OCI-LY1 (cell line): ENCODE measurements around the gene CREB5.

Experiments
- H2AFZ ChIP-seq: fragments of 200-600 bp; sonication (generic), shearing (Covaris generic); 2 replicates; pipeline ENCODE4 v1.6.0; 2014; ENCODE audit warnings: antibody characterized with exemption, mild to moderate bottlenecking, low read length
- H3F3A ChIP-seq: fragments of 200-600 bp; sonication (generic), shearing (Covaris generic); 2 replicates; pipeline ENCODE4 v1.6.0; 2014; ENCODE audit warnings: mild to moderate bottlenecking, antibody characterized with exemption, low read length, moderate library complexity; ENCODE audit not compliant: insufficient read depth
- H3K27ac ChIP-seq: fragments of 200-600 bp; sonication (generic); 2 replicates; pipeline ENCODE4 v1.5.1; 2014; ENCODE audit warnings: low read length, mixed run types, mild to moderate bottlenecking, low read depth; ENCODE audit not compliant: poor library complexity, severe bottlenecking
- H3K27me3 ChIP-seq: fragments of 200-600 bp; sonication (generic); 2 replicates; pipeline ENCODE4 v1.6.0; 2014; ENCODE audit warnings: antibody characterized with exemption, mild to moderate bottlenecking, low read length, moderate library complexity; ENCODE audit not compliant: insufficient read depth
- H3K36me3 ChIP-seq: fragments of 200-600 bp; sonication (generic); 2 replicates; pipeline ENCODE4 v1.6.1; 2014; ENCODE audit warnings: mild to moderate bottlenecking, antibody characterized with exemption, low read length, moderate library complexity, mixed read lengths; ENCODE audit not compliant: insufficient read depth
- H3K4me1 ChIP-seq: fragments of 200-600 bp; sonication (generic); 2 replicates; pipeline ENCODE4 v1.5.1; 2014; ENCODE audit warnings: mild to moderate bottlenecking, low read length, moderate library complexity; ENCODE audit not compliant: insufficient read depth, severe bottlenecking
- H3K4me2 ChIP-seq: fragments of 200-600 bp; sonication (generic), shearing (Covaris generic); 2 replicates; pipeline ENCODE4 v1.6.1; 2014; ENCODE audit warnings: low read length
- H3K4me3 ChIP-seq: fragments of 200-600 bp; sonication (generic); 2 replicates; pipeline ENCODE4 v1.5.1; 2014; ENCODE audit warnings: low read length, low read depth, mild to moderate bottlenecking, mixed read lengths; ENCODE audit not compliant: poor library complexity, severe bottlenecking
- H3K79me2 ChIP-seq: fragments of 200-600 bp; shearing (Covaris generic); 2 replicates; pipeline ENCODE4 v1.6.1; 2016; ENCODE audit warnings: mixed run types, low read length, mixed read lengths; ENCODE audit not compliant: insufficient read depth
- H3K9ac ChIP-seq: fragments of 200-600 bp; sonication (generic), shearing (Covaris generic); 2 replicates; pipeline ENCODE4 v1.6.1; 2014; ENCODE audit warnings: mild to moderate bottlenecking, low read length, mixed read lengths
- H3K9me2 ChIP-seq: fragments of 200-600 bp; sonication (generic), shearing (Covaris generic); 2 replicates; pipeline ENCODE4 v1.6.1; 2014; ENCODE audit warnings: low read depth, mild to moderate bottlenecking, low read length, mixed read lengths
- H3K9me3 ChIP-seq: fragments of 200-600 bp; shearing (Covaris generic); 2 replicates; pipeline ENCODE4 v1.6.1; 2014; ENCODE audit warnings: low read length, mixed read lengths
- H4K20me1 ChIP-seq: fragments of 200-600 bp; sonication (generic), shearing (Covaris generic); 2 replicates; pipeline ENCODE4 v1.6.0; 2016; ENCODE audit warnings: mild to moderate bottlenecking, low read length; ENCODE audit not compliant: insufficient read depth
- EZH2 ChIP-seq: fragments of 200-600 bp; sonication (generic), shearing (Covaris generic); IDR thresholded peaks from 2 replicates; pipeline ENCODE4 v1.8.0; 2017; ENCODE audit warnings: borderline replicate concordance, mixed run types, mild to moderate bottlenecking, antibody characterized with exemption, low read length, moderate library complexity, mixed read lengths
- TF ChIP-seq, protein P1 (sequence below): fragments of 200-600 bp; sonication (generic), shearing (Covaris generic); IDR thresholded peaks from 2 replicates; pipeline ENCODE4 v1.5.1; 2017; ENCODE audit warnings: mild to moderate bottlenecking, antibody characterized with exemption, low read length, moderate library complexity, mixed read lengths

Gene CREB5

DNA sequence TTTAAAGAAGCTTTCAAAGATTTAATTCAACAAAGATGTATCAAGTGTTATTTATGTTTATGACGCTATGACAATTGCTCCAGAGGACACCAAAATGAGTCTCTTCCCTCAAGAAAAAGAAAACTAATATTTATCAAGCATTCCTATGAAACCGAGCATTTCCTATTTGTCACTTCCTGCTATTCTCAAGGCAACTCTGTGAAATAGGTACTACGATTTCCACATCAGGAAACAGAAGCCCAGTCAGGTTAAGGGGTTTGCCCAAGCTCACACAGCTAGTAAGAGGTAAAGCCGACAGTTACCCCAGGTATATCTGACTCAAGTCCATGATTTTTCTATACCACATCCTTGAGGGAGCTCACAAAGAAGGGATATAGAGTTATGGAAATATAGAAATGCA, 459.9 kb downstream of the CREB5 start:
- Histone ChIP-seq H3K27ac (no peak overlapping the region), H3K9me3 (no peaks in the 10 kb centered on the region), H3K27me3 (peaks cover 3% of the 10 kb centered on the region; the same call in 1 of the 2 replicates)

DNA sequence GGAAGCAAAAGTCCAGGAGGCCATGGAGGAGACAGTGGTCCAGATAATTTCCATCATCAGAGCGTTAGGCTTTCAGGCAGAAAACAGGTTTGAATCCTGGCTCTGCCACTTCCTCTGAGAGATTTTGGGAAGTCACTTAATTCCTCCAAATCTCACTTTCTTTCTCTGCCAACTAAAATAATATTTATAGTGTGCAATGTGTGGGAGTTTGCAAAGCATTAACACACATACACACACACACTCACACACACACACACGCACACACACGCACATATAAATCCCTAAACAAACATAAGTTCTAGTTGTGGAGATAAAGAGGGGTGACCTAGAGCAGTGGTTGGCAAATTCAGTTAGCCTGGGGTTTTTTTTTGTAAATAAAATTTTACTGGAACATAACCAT, 461.0 kb downstream of the CREB5 start:
- H3K4me3 ChIP-seq, result no peak overlapping the region
- no peak overlapping the region for H3K9ac ChIP-seq
- H2AFZ ChIP-seq, result no peak overlapping the region
- no peak overlapping the region for H3K4me2 ChIP-seq
- no peaks in the 10 kb centered on the region for H3K9me3 ChIP-seq
- no peaks in the 10 kb centered on the region for H3K9me2 ChIP-seq
- no peaks in the 10 kb centered on the region for H4K20me1 ChIP-seq
- H3K4me1 ChIP-seq, result no peaks in the 10 kb centered on the region
- no peaks in the 10 kb centered on the region for H3K79me2 ChIP-seq
- H3K27me3 ChIP-seq, result peaks cover 3% of the 10 kb centered on the region; the same call in 1 of the 2 replicates
- TF ChIP-seq, protein P1, sequence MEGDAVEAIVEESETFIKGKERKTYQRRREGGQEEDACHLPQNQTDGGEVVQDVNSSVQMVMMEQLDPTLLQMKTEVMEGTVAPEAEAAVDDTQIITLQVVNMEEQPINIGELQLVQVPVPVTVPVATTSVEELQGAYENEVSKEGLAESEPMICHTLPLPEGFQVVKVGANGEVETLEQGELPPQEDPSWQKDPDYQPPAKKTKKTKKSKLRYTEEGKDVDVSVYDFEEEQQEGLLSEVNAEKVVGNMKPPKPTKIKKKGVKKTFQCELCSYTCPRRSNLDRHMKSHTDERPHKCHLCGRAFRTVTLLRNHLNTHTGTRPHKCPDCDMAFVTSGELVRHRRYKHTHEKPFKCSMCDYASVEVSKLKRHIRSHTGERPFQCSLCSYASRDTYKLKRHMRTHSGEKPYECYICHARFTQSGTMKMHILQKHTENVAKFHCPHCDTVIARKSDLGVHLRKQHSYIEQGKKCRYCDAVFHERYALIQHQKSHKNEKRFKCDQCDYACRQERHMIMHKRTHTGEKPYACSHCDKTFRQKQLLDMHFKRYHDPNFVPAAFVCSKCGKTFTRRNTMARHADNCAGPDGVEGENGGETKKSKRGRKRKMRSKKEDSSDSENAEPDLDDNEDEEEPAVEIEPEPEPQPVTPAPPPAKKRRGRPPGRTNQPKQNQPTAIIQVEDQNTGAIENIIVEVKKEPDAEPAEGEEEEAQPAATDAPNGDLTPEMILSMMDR, result no peak
- TF ChIP-seq EZH2, result no peak
- H3F3A ChIP-seq, result no peaks in the 10 kb centered on the region
- no peak overlapping the region for H3K27ac ChIP-seq
- no peaks in the 10 kb centered on the region for H3K36me3 ChIP-seq

More for the DNA sequence above, 459.9 kb downstream of the CREB5 start:
- Histone ChIP-seq H3K9ac (no peak overlapping the region), H3K4me3 (no peak overlapping the region), H3F3A (no peaks in the 10 kb centered on the region), H3K36me3 (no peaks in the 10 kb centered on the region), H3K4me1 (no peaks in the 10 kb centered on the region), H3K9me2 (no peaks in the 10 kb centered on the region), H2AFZ (no peak overlapping the region), H3K79me2 (no peaks in the 10 kb centered on the region), H3K4me2 (no peak overlapping the region), H4K20me1 (no peaks in the 10 kb centered on the region)
- TF ChIP-seq, protein P1, result no peak
- TF ChIP-seq EZH2, result no peak

DNA sequence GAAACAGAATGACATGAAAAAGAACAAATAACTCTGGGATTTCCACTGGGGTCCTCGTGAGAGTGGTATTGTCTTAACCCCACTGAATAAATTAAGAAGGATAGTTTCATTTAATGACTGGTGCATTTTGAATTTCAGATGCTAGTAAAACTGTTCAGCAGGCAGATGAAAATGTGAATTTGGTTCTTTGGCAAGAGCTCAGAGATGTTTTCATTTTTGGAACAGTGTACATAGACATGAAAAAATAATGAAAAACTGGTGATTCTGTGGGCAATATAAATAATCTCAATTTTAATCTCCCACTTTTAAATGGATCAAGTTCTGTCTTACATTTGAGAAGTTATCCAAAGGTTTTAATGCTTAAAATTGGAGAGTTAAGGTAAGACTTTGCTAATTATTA, 461.7 kb downstream of the CREB5 start:
- no peak overlapping the region for H3K27ac ChIP-seq
- TF ChIP-seq, protein P1, result no peak
- no peak for TF ChIP-seq EZH2
- H3K36me3 ChIP-seq, result no peaks in the 10 kb centered on the region
- no peak overlapping the region for H3K9ac ChIP-seq
- H3K4me1 ChIP-seq, result no peaks in the 10 kb centered on the region
- H4K20me1 ChIP-seq, result no peaks in the 10 kb centered on the region
- H3K9me3 ChIP-seq, result no peaks in the 10 kb centered on the region
- no peaks in the 10 kb centered on the region for H3K79me2 ChIP-seq
- H3K9me2 ChIP-seq, result no peaks in the 10 kb centered on the region
- H2AFZ ChIP-seq, result no peak overlapping the region
- no peak overlapping the region for H3K4me2 ChIP-seq
- no peak overlapping the region for H3K4me3 ChIP-seq
- no peaks in the 10 kb centered on the region for H3F3A ChIP-seq
- H3K27me3 ChIP-seq, result peaks cover 2% of the 10 kb centered on the region; the same call in 1 of the 2 replicates
